Fibroblast of lung (primary cell): ENCODE data around the gene PRMT3. TPM values are rescaled to one million over a fixed set of nuclear protein-coding genes. Genes with fewer than 3 reads are reported as not detected.

Experiments used
- DNase-seq, 2 donors: peaks; one replicate each; pipeline versions ENCODE4 v3.0.0 to v3.0.0-alpha.2; 2010; ENCODE audit warnings: low read depth in 2 of 2
- H2AFZ ChIP-seq: 2 replicates; pipeline ENCODE4 v1.5.1; 2012; ENCODE audit warnings: low read length, control low read depth, inconsistent platforms
- H3K27ac ChIP-seq: 2 replicates; pipeline ENCODE4 v1.5.1; 2011; ENCODE audit warnings: low read length, control low read depth; ENCODE audit not compliant: insufficient read depth
- H3K27me3 ChIP-seq: 2 replicates; pipeline ENCODE4 v1.5.1; 2011; ENCODE audit warnings: mild to moderate bottlenecking, low read length; ENCODE audit not compliant: control insufficient read depth, insufficient read depth
- H3K36me3 ChIP-seq: 2 replicates; pipeline ENCODE4 v1.5.1; 2011; ENCODE audit warnings: low read length; ENCODE audit not compliant: control insufficient read depth, insufficient read depth
- H3K4me1 ChIP-seq: 2 replicates; pipeline ENCODE4 v1.5.1; 2011; ENCODE audit warnings: low read length; ENCODE audit not compliant: control insufficient read depth, insufficient read depth; ENCODE audit errors: extremely low read depth
- H3K4me2 ChIP-seq: 2 replicates; pipeline ENCODE4 v1.5.1; 2011; ENCODE audit warnings: low read length, control low read depth; ENCODE audit not compliant: insufficient read depth; ENCODE audit errors: extremely low read depth
- H3K4me3 ChIP-seq, 4 experiments: fragments of 200-600 bp in 1 of 4; sonication (generic) in 1 of 4; replicated peaks in 1 of 4; 2 replicates each; pipeline ENCODE4 v1.5.1; 2011 to 2016; ENCODE audit warnings: low read length in 4 of 4, low read depth in 3 of 4, mild to moderate bottlenecking in 3 of 4, control low read depth in 2 of 4, inconsistent platforms in 1 of 4, mixed read lengths in 1 of 4; ENCODE audit not compliant: insufficient read depth in 1 of 4; ENCODE audit errors: control extremely low read depth in 1 of 4
- H3K79me2 ChIP-seq: 2 replicates; pipeline ENCODE4 v1.5.1; 2012; ENCODE audit warnings: mild to moderate bottlenecking, low read length, inconsistent platforms; ENCODE audit not compliant: control insufficient read depth, insufficient read depth
- H3K9ac ChIP-seq: 2 replicates; pipeline ENCODE4 v1.5.1; 2011; ENCODE audit warnings: mild to moderate bottlenecking, low read length, control low read depth; ENCODE audit not compliant: insufficient read depth
- H3K9me3 ChIP-seq: 2 replicates; pipeline ENCODE4 v1.5.1; 2012; ENCODE audit warnings: low read depth, low read length; ENCODE audit not compliant: control insufficient read depth, insufficient read depth
- H4K20me1 ChIP-seq: 2 replicates; pipeline ENCODE4 v1.5.1; 2011; ENCODE audit warnings: low read length; ENCODE audit not compliant: control insufficient read depth, insufficient read depth; ENCODE audit errors: extremely low read depth
- CTCF ChIP-seq, 2 donors: IDR thresholded peaks in 1 of 2; conservative IDR thresholded peaks in 1 of 2; 1 replicate in 1 of 2; 2 replicates in 1 of 2; pipeline ENCODE4 v1.5.1; 2011 to 2012; ENCODE audit warnings: low read length in 2 of 2, control low read depth in 1 of 2, inconsistent platforms in 1 of 2, low read depth in 1 of 2, mild to moderate bottlenecking in 1 of 2
- EZH2 ChIP-seq: IDR thresholded peaks from 2 replicates; pipeline ENCODE4 v1.5.1; 2012; ENCODE audit warnings: low read length, control low read depth, mild to moderate bottlenecking; ENCODE audit errors: missing control alignments
- polyA plus RNA-seq, 2 donors: library from polyadenylated mRNA; depleted of rRNA in 1 of 2; stranded (reverse) in 1 of 2; unstranded in 1 of 2; fragments of >200 nt; gene quantifications; 2 replicates each; pipeline ENCODE4 v1.2.1, GENCODE V29; 2011 to 2012; ENCODE audit warnings: missing spikeins in 1 of 2
- total RNA-seq: library from RNA; depleted of rRNA; stranded (reverse); fragments of >200 nt; gene quantifications from 2 replicates; pipeline ENCODE4 v1.2.1, GENCODE V29; 2014

Gene PRMT3
- total and polyA plus RNA-seq, 2 donors (not counting 1 experiment from before 2014, with no cell fraction given), result 13.0 to 14.2 TPM

- no peaks in the 10 kb centered on the region for H3K79me2 ChIP-seq
- no peak overlapping the region for H3K4me3 ChIP-seq
- no peaks in the 10 kb centered on the region for H3K36me3 ChIP-seq
- H3K4me2 ChIP-seq, result no peak overlapping the region
- H3K27ac ChIP-seq, result no peak overlapping the region
- DNase-seq, result no peak
- H3K9me3 ChIP-seq, result no peaks in the 10 kb centered on the region
- H3K4me1 ChIP-seq, result no peaks in the 10 kb centered on the region
- H2AFZ ChIP-seq, result no peak overlapping the region
- H4K20me1 ChIP-seq, result no peaks in the 10 kb centered on the region
- H3K27me3 ChIP-seq, result no peaks in the 10 kb centered on the region
- H3K9ac ChIP-seq, result no peak overlapping the region
- TF ChIP-seq CTCF (conservative IDR thresholded peaks at IDR 0.05 in 1 of 2, IDR thresholded peaks at IDR 0.05 in 1 of 2; ENCODE audit: low read depth in 1 of 2, low read length in 2 of 2) (no peak), EZH2 (no peak)
Measured at GRCh38 chr11:20403059-20403458, 15.5 kb downstream of the PRMT3 start.

DNA sequence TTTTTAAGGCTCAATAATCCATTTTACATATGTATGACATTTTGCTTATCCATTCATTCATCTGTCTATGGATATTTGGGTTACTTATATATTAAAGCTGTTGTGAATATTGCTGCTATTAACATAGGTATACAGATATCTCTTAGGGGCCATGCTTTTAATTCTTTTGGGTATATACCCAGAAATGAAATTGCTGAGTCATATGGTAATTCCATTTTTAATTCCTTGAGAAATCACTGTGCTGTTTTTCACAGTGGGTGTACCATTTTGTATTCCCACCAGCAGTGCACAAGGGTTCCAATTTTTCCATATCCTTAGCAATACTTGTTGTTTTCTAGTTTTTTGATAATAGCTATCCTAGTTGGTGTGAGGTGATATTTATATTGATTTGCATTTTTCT is 19.0 kb downstream of the PRMT3 start:
- Histone ChIP-seq H2AFZ (no peak overlapping the region), H4K20me1 (no peaks in the 10 kb centered on the region), H3K79me2 (no peaks in the 10 kb centered on the region), H3K9me3 (no peaks in the 10 kb centered on the region), H3K36me3 (no peaks in the 10 kb centered on the region), H3K27ac (no peak overlapping the region), H3K9ac (no peak overlapping the region), H3K4me2 (no peak overlapping the region), H3K4me1 (no peaks in the 10 kb centered on the region), H3K4me3 (no peak overlapping the region), H3K27me3 (no peaks in the 10 kb centered on the region)
- no peak for TF ChIP-seq CTCF (conservative IDR thresholded peaks at IDR 0.05 in 1 of 2, IDR thresholded peaks at IDR 0.05 in 1 of 2; ENCODE audit: low read depth in 1 of 2, low read length in 2 of 2)
- TF ChIP-seq EZH2, result no peak
- no peak for DNase-seq

DNA sequence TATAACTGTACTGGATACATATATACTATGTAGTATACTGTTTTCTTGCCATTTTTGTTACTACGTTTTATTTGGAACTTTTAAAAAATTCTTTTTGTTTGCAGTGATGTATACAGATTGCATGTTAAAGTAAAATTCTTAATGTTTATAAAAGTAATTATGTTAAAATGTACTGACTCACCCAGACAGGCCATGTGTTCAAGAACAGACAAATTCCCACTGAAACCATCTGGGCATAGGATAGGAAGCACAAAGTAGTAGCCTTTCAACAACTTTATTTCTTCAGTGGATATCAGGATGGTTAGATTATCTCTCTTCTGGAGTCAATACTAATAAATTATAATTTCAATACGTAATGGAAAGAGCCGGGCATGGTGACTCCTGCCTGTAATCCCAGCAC is 19.8 kb downstream of the PRMT3 start:
- no peaks in the 10 kb centered on the region for H3K27me3 ChIP-seq
- H4K20me1 ChIP-seq, result no peaks in the 10 kb centered on the region
- TF ChIP-seq EZH2, result no peak
- no peak overlapping the region for H3K9ac ChIP-seq
- H3K27ac ChIP-seq, result no peak overlapping the region
- H3K4me3 ChIP-seq, result no peak overlapping the region
- H3K36me3 ChIP-seq, result no peaks in the 10 kb centered on the region
- no peak overlapping the region for H3K4me2 ChIP-seq
- no peak for DNase-seq
- H2AFZ ChIP-seq, result no peak overlapping the region
- no peaks in the 10 kb centered on the region for H3K4me1 ChIP-seq
- no peaks in the 10 kb centered on the region for H3K9me3 ChIP-seq
- H3K79me2 ChIP-seq, result no peaks in the 10 kb centered on the region
